ENCODE data around the gene ALKBH2.

GRCh38 chr12:109093022-109093918 is at the start of gene ALKBH2:
- no peak for TF ChIP-seq EZH2 (IDR thresholded peaks at IDR 0.05; ENCODE audit: insufficient read depth, poor library complexity, severe bottlenecking)
- TF ChIP-seq EZH2phosphoT487 (IDR thresholded peaks at IDR 0.05; ENCODE audit: insufficient read depth, low read depth): no peak
